GM23338 (cell line): ENCODE measurements around the gene TAF4B. TPM values are rescaled to one million over a fixed set of nuclear protein-coding genes. Genes with fewer than 3 reads are reported as not detected.

Source experiments
- ATAC-seq: fragments of 200-7000 bp; cut with Tn5 transposase; 3 replicates; pipeline ENCODE4 v1.9.1; 2020
- DNase-seq: peaks from one replicate; pipeline ENCODE4 v3.0.0-alpha.2; 2015; ENCODE audit warnings: low spot score
- H2AFZ ChIP-seq: fragments of 200-600 bp; sonication (generic); 2 replicates; pipeline ENCODE4 v1.8.0; 2016; ENCODE audit warnings: antibody characterized with exemption, mild to moderate bottlenecking, moderate library complexity
- H3F3A ChIP-seq: fragments of 200-600 bp; sonication (generic); replicated peaks from 2 replicates; pipeline ENCODE4 v1.8.0; 2017; ENCODE audit warnings: antibody characterized with exemption, mixed run types, low read depth
- H3K27ac ChIP-seq: fragments of 200-600 bp; sonication (generic); 2 replicates; pipeline ENCODE4 v1.6.1; 2016; ENCODE audit warnings: low read depth
- H3K27me3 ChIP-seq: fragments of 200-600 bp; sonication (generic); 2 replicates; pipeline ENCODE4 v1.8.0; 2016; ENCODE audit warnings: mild to moderate bottlenecking, mixed run types, moderate library complexity; ENCODE audit not compliant: insufficient read depth
- H3K36me3 ChIP-seq: fragments of 200-600 bp; sonication (generic); 2 replicates; pipeline ENCODE4 v1.8.0; 2016; ENCODE audit warnings: mild to moderate bottlenecking; ENCODE audit not compliant: insufficient read depth
- H3K4me1 ChIP-seq: fragments of 200-600 bp; sonication (generic); 2 replicates; pipeline ENCODE4 v1.8.0; 2016; ENCODE audit warnings: mild to moderate bottlenecking, moderate library complexity; ENCODE audit not compliant: insufficient read depth
- H3K4me2 ChIP-seq: fragments of 200-600 bp; sonication (generic); 2 replicates; pipeline ENCODE4 v1.7.1; 2017; ENCODE audit warnings: mixed run types
- H3K4me3 ChIP-seq: fragments of 200-600 bp; sonication (generic); 2 replicates; pipeline ENCODE4 v1.6.1; 2016; ENCODE audit warnings: mixed run types
- H3K79me2 ChIP-seq: fragments of 200-600 bp; sonication (generic); replicated peaks from 2 replicates; pipeline ENCODE4 v1.8.0; 2017; ENCODE audit warnings: mild to moderate bottlenecking; ENCODE audit not compliant: insufficient read depth
- H3K9me2 ChIP-seq: fragments of 200-600 bp; sonication (generic); 2 replicates; pipeline ENCODE4 v1.8.0; 2017; ENCODE audit not compliant: insufficient read depth
- H4K20me1 ChIP-seq: fragments of 200-600 bp; sonication (generic); replicated peaks from 2 replicates; pipeline ENCODE4 v1.8.0; 2017; ENCODE audit warnings: mild to moderate bottlenecking; ENCODE audit not compliant: insufficient read depth
- H3K27ac Mint-ChIP-seq: 2 replicates; pipeline ENCODE4 v1.8.0; 2020; ENCODE audit warnings: inconsistent platforms, mild to moderate bottlenecking, moderate library complexity, mixed read lengths
- H3K27me3 Mint-ChIP-seq: 3 replicates; pipeline ENCODE4 v1.8.0; 2022; ENCODE audit warnings: low read depth, mild to moderate bottlenecking, moderate library complexity, mixed read lengths, inconsistent platforms; ENCODE audit not compliant: insufficient read depth, poor library complexity
- H3K36me3 Mint-ChIP-seq: 3 replicates; pipeline ENCODE4 v1.8.0; 2021; ENCODE audit warnings: low read depth, mild to moderate bottlenecking, inconsistent platforms, moderate library complexity, mixed read lengths
- H3K4me1 Mint-ChIP-seq: 3 replicates; pipeline ENCODE4 v1.8.0; 2020; ENCODE audit warnings: mild to moderate bottlenecking, inconsistent platforms, mixed read lengths
- H3K4me3 Mint-ChIP-seq: 3 replicates; pipeline ENCODE4 v1.8.0; 2021; ENCODE audit warnings: moderate library complexity, mild to moderate bottlenecking, inconsistent platforms, mixed read lengths
- H3K9me3 Mint-ChIP-seq: 3 replicates; pipeline ENCODE4 v1.8.0; 2020; ENCODE audit warnings: moderate library complexity, mild to moderate bottlenecking, inconsistent platforms, mixed read lengths
- CTCF ChIP-seq, 2 experiments: fragments of 200-600 bp in 1 of 2; sonication (generic) in 1 of 2; conservative IDR thresholded peaks; 2 replicates each; pipeline versions ENCODE4 v1.5.1 to v1.6.1; 2016 to 2017; ENCODE audit warnings: antibody characterized with exemption in 2 of 2, low read depth in 2 of 2, mild to moderate bottlenecking in 2 of 2, moderate library complexity in 1 of 2
- JUNB ChIP-seq: IDR thresholded peaks from one replicate; pipeline ENCODE4 v1.6.1; 2016; ENCODE audit warnings: antibody characterized with exemption; ENCODE audit not compliant: unreplicated experiment
- REST ChIP-seq: IDR thresholded peaks from one replicate; pipeline ENCODE4 v1.6.1; 2018; ENCODE audit warnings: antibody characterized with exemption; ENCODE audit not compliant: unreplicated experiment
- polyA plus RNA-seq: library from polyadenylated mRNA; unstranded; fragments of >200 nt; fragmentation: Nextera tagmentation; extraction: Ambion mirVana; gene quantifications from 2 replicates; pipeline ENCODE4 v1.2.1, GENCODE V29; 2016
- total RNA-seq: library from RNA; depleted of rRNA; stranded (reverse); fragments of >200 nt; shearing (Covaris generic); gene quantifications from 2 replicates; pipeline ENCODE4 v1.2.3, GENCODE V29; 2014

The TAF4B gene
- total and polyA plus RNA-seq, 2 experiments from 2014 or later = 9.4 to 27.3 TPM

DNA sequence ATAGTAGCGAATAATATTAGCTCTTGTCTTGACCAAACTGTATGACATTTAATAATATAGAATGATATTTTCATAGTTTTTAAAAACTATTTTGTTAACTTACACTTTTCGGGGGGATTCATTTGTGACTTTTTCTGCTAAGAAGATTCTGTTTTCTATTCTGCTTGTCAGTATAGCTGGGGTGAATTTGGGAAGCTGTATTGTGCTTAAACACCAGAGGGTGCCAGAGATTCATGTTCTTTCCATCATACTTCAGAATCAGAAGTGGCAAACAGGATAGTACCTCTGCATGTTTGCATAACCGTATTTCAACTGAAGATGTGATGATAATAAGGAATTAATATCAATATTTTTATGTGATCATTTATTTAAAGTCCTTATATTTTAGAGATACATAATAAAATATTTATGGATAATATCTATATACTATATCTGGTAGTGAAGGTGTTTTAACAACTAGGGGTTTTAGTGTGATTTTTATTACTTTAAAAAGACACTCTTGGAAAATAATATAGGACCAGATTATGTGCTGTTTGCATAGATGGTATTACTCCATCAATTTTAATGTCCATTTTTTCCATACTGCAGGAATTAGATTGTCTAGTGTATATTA is 81.0 kb downstream of the TAF4B start:
- Mint-ChIP-seq H3K27ac (no peak overlapping the region), H3K4me3 (no peak overlapping the region), H3K36me3 (peaks cover 7% of the 10 kb centered on the region; the same call in 1 of the 3 replicates), H3K4me1 (peaks cover 7% of the 10 kb centered on the region), H3K27me3 (no peaks in the 10 kb centered on the region), H3K9me3 (no peaks in the 10 kb centered on the region)
- peak; percentile 68 to 76 for TF ChIP-seq CTCF (conservative IDR thresholded peaks at IDR 0.05; ENCODE audit: low read depth in 2 of 2)
- TF ChIP-seq REST = no peak
- Histone ChIP-seq H3K4me3 (no peak overlapping the region), H3K36me3 (no peaks in the 10 kb centered on the region), H3F3A (no peaks in the 10 kb centered on the region), H3K4me2 (no peak overlapping the region), H3K79me2 (no peaks in the 10 kb centered on the region; the same call in 1 of the 2 replicates), H3K4me1 (no peaks in the 10 kb centered on the region), H3K27ac (peak overlapping the region; percentile 61; the same call in 1 of the 2 replicates), H3K27me3 (no peaks in the 10 kb centered on the region), H4K20me1 (no peaks in the 10 kb centered on the region), H3K9me2 (no peaks in the 10 kb centered on the region), H2AFZ (no peak overlapping the region)
- ATAC-seq = peak; percentile 72
- peak; percentile 76 for DNase-seq

DNA sequence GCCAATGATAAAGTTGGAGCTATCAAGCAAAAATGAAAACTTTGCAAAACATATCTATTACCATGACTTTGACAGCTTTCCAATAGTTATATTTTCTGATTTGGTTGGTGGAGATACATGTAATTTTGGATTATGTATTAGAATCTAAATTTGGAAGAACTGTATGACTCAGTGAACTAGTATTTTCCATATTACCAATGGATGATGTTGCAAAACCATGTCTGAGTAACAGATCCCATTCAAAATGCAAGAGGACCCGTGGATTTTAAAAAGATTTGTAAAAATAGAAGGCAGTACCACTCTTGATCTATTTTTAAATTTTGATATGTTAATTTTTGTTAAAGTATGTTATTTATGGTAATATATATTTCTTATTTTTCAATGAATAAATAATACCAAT is 83.0 kb downstream of the TAF4B start:
- H3K27ac Mint-ChIP-seq = no peak overlapping the region
- H3K4me1 ChIP-seq = no peaks in the 10 kb centered on the region
- H3K4me3 ChIP-seq = no peak overlapping the region
- peaks cover 5% of the 10 kb centered on the region; the same call in 1 of the 3 replicates for H3K36me3 Mint-ChIP-seq
- H3K9me3 Mint-ChIP-seq = no peaks in the 10 kb centered on the region
- no peak for DNase-seq
- no peaks in the 10 kb centered on the region for H3F3A ChIP-seq
- peaks cover 9% of the 10 kb centered on the region for H3K4me1 Mint-ChIP-seq
- H3K9me2 ChIP-seq = no peaks in the 10 kb centered on the region
- no peak overlapping the region for H3K4me3 Mint-ChIP-seq
- H3K4me2 ChIP-seq = no peak overlapping the region
- no peaks in the 10 kb centered on the region for H3K27me3 Mint-ChIP-seq
- no peak overlapping the region for H3K27ac ChIP-seq
- H3K79me2 ChIP-seq = no peaks in the 10 kb centered on the region; the same call in 1 of the 2 replicates
- no peak overlapping the region for H2AFZ ChIP-seq
- TF ChIP-seq JUNB (no peak), REST (no peak), CTCF (conservative IDR thresholded peaks at IDR 0.05; ENCODE audit: low read depth in 2 of 2) (no peak)
- no peaks in the 10 kb centered on the region for H3K27me3 ChIP-seq
- H3K36me3 ChIP-seq = no peaks in the 10 kb centered on the region
- ATAC-seq = no peak
- H4K20me1 ChIP-seq = no peaks in the 10 kb centered on the region; the same call in 1 of the 2 replicates
